ENCODE measurements around the gene HNRNPA1. TPM values are rescaled to one million over a fixed set of nuclear protein-coding genes. Genes with fewer than 3 reads are reported as not detected.

Gene HNRNPA1
- total and polyA plus RNA-seq, 9 of the 15 experiments (the other 6 are each of a cell fraction or from before 2014, with no cell fraction given): 1,166 to 2,703 (median 1,815) TPM

GRCh38 chr12:54280468-54281260 lies at the start of gene HNRNPA1 (continued):
- TF ChIP-seq FOXP1 (CRISPR knock-in tag; IDR thresholded peaks at IDR 0.05) (peak; percentile 37; the same call in 1 of the 2 replicates), ADNP (tag; IDR thresholded peaks at IDR 0.05) (no peak), ZNF586 (CRISPR knock-in tag; conservative IDR thresholded peaks at IDR 0.05) (no peak), HDGF (IDR thresholded peaks at IDR 0.05) (0 out of 2 replicates have a peak, but pooled peaks have one; percentile 65), NEUROD1 (IDR thresholded peaks at IDR 0.05; ENCODE audit: borderline replicate concordance, low read depth, low read length, partially characterized antibody) (peak; percentile 97), ZZZ3 (IDR thresholded peaks at IDR 0.05) (peak; percentile 79), TGIF2 (CRISPR knock-in tag; IDR thresholded peaks at IDR 0.05) (no peak), SIRT6 (IDR thresholded peaks at IDR 0.05; ENCODE audit: low read depth, low read length) (peak; percentile 22), ZNF75A (CRISPR knock-in tag; IDR thresholded peaks at IDR 0.05) (no peak; the same call in 1 of the 2 replicates), MAX (CRISPR knock-in tag; IDR thresholded peaks at IDR 0.05) (peak; percentile 86), ZNF507 (tag; conservative IDR thresholded peaks at IDR 0.05) (no peak), MGA (IDR thresholded peaks at IDR 0.05) (peak; percentile 74), ZEB2 (IDR thresholded peaks at IDR 0.05) (no peak), NFXL1 (CRISPR knock-in tag; IDR thresholded peaks at IDR 0.05) (no peak; the same call in 1 of the 2 replicates), YY1 (IDR thresholded peaks at IDR 0.05; ENCODE audit: borderline replicate concordance in 1 of 3, control insufficient read depth in 1 of 3, extremely low read depth in 1 of 3, insufficient read depth in 3 of 3, insufficient read length in 1 of 3, insufficient replicate concordance in 2 of 3, low read depth in 1 of 3, low read length in 2 of 3) (peak; percentile 81 to 96 (median 93)), TRIM24 (IDR thresholded peaks at IDR 0.05) (no peak)

Data from K562 (cell line).